ENCODE data around the gene GNAO1. TPM values are rescaled to one million over a fixed set of nuclear protein-coding genes. Genes with fewer than 3 reads are reported as not detected.
A peak's percentile ranks its signal among the peaks of the same experiment; 100 is the strongest.

Gene GNAO1
- total and polyA plus RNA-seq, 2 of the 13 experiments (the other 11 are each of a cell fraction or from before 2014, with no cell fraction given), result not detected

- TF ChIP-seq ZNF34 (CRISPR knock-in tag; IDR thresholded peaks at IDR 0.05; ENCODE audit: borderline replicate concordance) (peak; percentile 61; the same call in 1 of the 2 replicates), RCOR2 (CRISPR knock-in tag; IDR thresholded peaks at IDR 0.05) (no peak), ZNF543 (CRISPR knock-in tag; IDR thresholded peaks at IDR 0.05) (peak; percentile 97), TP53 (CRISPR knock-in tag; conservative IDR thresholded peaks at IDR 0.05) (no peak), BCL6 (CRISPR knock-in tag; IDR thresholded peaks at IDR 0.05) (no peak), HMG20B (CRISPR knock-in tag; conservative IDR thresholded peaks at IDR 0.05) (no peak), SP2 (CRISPR knock-in tag; IDR thresholded peaks at IDR 0.05) (no peak), ZNF83 (CRISPR knock-in tag; IDR thresholded peaks at IDR 0.05; ENCODE audit: borderline replicate concordance) (no peak), MLLT10 (CRISPR knock-in tag; IDR thresholded peaks at IDR 0.05) (no peak), HOXA9 (CRISPR knock-in tag; IDR thresholded peaks at IDR 0.05; ENCODE audit: borderline replicate concordance) (no peak), CCDC6 (CRISPR knock-in tag; IDR thresholded peaks at IDR 0.05) (no peak), MXD4 (CRISPR knock-in tag; IDR thresholded peaks at IDR 0.05) (peak; percentile 73; the same call in 1 of the 2 replicates), ZNF550 (CRISPR knock-in tag; IDR thresholded peaks at IDR 0.05; ENCODE audit: borderline replicate concordance) (no peak), CCAR2 (optimal IDR thresholded peaks at IDR 0.05; ENCODE audit: low read depth, low read length) (no peak), MBD4 (IDR thresholded peaks at IDR 0.05; ENCODE audit: borderline replicate concordance, low read length) (no peak), ZNF768 (CRISPR knock-in tag; IDR thresholded peaks at IDR 0.05) (peak; percentile 70; the same call in 1 of the 2 replicates), SMAD1 (CRISPR knock-in tag; IDR thresholded peaks at IDR 0.05; ENCODE audit: borderline replicate concordance, low read depth) (peak; percentile 42; the same call in 1 of the 2 replicates)
- TF ChIP-seq, protein P1, sequence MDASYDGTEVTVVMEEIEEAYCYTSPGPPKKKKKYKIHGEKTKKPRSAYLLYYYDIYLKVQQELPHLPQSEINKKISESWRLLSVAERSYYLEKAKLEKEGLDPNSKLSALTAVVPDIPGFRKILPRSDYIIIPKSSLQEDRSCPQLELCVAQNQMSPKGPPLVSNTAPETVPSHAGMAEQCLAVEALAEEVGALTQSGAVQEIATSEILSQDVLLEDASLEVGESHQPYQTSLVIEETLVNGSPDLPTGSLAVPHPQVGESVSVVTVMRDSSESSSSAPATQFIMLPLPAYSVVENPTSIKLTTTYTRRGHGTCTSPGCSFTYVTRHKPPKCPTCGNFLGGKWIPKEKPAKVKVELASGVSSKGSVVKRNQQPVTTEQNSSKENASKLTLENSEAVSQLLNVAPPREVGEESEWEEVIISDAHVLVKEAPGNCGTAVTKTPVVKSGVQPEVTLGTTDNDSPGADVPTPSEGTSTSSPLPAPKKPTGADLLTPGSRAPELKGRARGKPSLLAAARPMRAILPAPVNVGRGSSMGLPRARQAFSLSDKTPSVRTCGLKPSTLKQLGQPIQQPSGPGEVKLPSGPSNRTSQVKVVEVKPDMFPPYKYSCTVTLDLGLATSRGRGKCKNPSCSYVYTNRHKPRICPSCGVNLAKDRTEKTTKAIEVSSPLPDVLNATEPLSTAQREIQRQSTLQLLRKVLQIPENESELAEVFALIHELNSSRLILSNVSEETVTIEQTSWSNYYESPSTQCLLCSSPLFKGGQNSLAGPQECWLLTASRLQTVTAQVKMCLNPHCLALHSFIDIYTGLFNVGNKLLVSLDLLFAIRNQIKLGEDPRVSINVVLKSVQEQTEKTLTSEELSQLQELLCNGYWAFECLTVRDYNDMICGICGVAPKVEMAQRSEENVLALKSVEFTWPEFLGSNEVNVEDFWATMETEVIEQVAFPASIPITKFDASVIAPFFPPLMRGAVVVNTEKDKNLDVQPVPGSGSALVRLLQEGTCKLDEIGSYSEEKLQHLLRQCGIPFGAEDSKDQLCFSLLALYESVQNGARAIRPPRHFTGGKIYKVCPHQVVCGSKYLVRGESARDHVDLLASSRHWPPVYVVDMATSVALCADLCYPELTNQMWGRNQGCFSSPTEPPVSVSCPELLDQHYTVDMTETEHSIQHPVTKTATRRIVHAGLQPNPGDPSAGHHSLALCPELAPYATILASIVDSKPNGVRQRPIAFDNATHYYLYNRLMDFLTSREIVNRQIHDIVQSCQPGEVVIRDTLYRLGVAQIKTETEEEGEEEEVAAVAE (CRISPR knock-in tag; IDR thresholded peaks at IDR 0.05; ENCODE audit: borderline replicate concordance), result peak; percentile 96
- TF ChIP-seq, protein P2, sequence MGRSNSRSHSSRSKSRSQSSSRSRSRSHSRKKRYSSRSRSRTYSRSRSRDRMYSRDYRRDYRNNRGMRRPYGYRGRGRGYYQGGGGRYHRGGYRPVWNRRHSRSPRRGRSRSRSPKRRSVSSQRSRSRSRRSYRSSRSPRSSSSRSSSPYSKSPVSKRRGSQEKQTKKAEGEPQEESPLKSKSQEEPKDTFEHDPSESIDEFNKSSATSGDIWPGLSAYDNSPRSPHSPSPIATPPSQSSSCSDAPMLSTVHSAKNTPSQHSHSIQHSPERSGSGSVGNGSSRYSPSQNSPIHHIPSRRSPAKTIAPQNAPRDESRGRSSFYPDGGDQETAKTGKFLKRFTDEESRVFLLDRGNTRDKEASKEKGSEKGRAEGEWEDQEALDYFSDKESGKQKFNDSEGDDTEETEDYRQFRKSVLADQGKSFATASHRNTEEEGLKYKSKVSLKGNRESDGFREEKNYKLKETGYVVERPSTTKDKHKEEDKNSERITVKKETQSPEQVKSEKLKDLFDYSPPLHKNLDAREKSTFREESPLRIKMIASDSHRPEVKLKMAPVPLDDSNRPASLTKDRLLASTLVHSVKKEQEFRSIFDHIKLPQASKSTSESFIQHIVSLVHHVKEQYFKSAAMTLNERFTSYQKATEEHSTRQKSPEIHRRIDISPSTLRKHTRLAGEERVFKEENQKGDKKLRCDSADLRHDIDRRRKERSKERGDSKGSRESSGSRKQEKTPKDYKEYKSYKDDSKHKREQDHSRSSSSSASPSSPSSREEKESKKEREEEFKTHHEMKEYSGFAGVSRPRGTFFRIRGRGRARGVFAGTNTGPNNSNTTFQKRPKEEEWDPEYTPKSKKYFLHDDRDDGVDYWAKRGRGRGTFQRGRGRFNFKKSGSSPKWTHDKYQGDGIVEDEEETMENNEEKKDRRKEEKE (IDR thresholded peaks at IDR 0.05), result no peak
- TF ChIP-seq, protein P3, sequence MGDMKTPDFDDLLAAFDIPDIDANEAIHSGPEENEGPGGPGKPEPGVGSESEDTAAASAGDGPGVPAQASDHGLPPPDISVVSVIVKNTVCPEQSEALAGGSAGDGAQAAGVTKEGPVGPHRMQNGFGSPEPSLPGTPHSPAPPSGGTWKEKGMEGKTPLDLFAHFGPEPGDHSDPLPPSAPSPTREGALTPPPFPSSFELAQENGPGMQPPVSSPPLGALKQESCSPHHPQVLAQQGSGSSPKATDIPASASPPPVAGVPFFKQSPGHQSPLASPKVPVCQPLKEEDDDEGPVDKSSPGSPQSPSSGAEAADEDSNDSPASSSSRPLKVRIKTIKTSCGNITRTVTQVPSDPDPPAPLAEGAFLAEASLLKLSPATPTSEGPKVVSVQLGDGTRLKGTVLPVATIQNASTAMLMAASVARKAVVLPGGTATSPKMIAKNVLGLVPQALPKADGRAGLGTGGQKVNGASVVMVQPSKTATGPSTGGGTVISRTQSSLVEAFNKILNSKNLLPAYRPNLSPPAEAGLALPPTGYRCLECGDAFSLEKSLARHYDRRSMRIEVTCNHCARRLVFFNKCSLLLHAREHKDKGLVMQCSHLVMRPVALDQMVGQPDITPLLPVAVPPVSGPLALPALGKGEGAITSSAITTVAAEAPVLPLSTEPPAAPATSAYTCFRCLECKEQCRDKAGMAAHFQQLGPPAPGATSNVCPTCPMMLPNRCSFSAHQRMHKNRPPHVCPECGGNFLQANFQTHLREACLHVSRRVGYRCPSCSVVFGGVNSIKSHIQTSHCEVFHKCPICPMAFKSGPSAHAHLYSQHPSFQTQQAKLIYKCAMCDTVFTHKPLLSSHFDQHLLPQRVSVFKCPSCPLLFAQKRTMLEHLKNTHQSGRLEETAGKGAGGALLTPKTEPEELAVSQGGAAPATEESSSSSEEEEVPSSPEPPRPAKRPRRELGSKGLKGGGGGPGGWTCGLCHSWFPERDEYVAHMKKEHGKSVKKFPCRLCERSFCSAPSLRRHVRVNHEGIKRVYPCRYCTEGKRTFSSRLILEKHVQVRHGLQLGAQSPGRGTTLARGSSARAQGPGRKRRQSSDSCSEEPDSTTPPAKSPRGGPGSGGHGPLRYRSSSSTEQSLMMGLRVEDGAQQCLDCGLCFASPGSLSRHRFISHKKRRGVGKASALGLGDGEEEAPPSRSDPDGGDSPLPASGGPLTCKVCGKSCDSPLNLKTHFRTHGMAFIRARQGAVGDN (CRISPR knock-in tag; IDR thresholded peaks at IDR 0.05), result peak; percentile 97
These were observed 166.6 kb downstream of the GNAO1 start (continued) for GRCh38 chr16:56357765-56358322.

Data from HepG2 (cell line).